Endothelial cell of umbilical vein (primary cell): ENCODE data around the gene NQO2.

Experiments used
- CTCF ChIP-seq, 2 donors: IDR thresholded peaks; 1 replicate in 1 of 2; 2 replicates in 1 of 2; pipeline ENCODE4 v1.5.1; 2011; ENCODE audit warnings: low read length in 2 of 2, mild to moderate bottlenecking in 2 of 2, moderate library complexity in 2 of 2, control low read depth in 1 of 2, inconsistent platforms in 1 of 2, low read depth in 1 of 2; ENCODE audit not compliant: insufficient read depth in 1 of 2; ENCODE audit errors: extremely low read depth in 1 of 2
- EZH2 ChIP-seq: IDR thresholded peaks from 2 replicates; pipeline ENCODE4 v1.6.1; 2012; ENCODE audit warnings: borderline replicate concordance, low read depth, mild to moderate bottlenecking, moderate library complexity, low read length, inconsistent platforms; ENCODE audit not compliant: severe bottlenecking
- POLR2A ChIP-seq: IDR thresholded peaks from 2 replicates; pipeline ENCODE4 v1.6.1; 2012; ENCODE audit warnings: low read depth, mild to moderate bottlenecking, control low read depth, low read length
- POLR2AphosphoS5 ChIP-seq: IDR thresholded peaks from 2 replicates; pipeline ENCODE4 v1.6.1; 2012; ENCODE audit warnings: low read depth, mild to moderate bottlenecking, control low read depth, low read length, moderate library complexity; ENCODE audit not compliant: insufficient read depth

DNA sequence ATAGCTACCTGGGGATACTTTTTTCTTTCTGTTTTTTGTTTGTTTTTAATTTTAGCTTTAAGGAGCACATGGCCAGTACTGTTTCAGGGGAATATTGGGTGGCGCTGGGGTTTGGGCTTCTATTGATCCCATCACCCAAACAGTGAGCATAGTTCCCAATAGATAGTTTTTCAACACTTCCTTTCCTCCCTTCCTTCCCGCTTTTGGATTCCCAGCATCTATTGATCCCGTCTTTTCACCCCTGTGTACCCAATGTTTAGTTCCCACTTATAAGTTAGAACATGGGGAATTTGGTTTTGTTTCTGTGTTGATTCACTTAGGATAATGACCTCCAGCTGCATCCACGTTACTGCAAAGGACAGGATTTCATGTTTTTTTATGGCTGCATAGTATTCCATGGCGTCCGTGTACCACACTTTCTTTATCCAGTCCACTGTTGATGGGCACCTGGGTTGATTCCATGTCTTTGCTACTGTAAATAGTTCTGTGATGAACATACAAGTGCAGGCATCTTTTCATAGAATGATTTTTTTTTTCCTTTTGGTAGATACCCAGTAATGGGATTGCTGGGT is 20.1 kb downstream of the NQO2 start:
- TF ChIP-seq CTCF (IDR thresholded peaks at IDR 0.05; ENCODE audit: extremely low read depth in 1 of 2, insufficient read depth in 1 of 2, low read depth in 1 of 2, low read length in 2 of 2) = no peak
- TF ChIP-seq POLR2A = no peak
- TF ChIP-seq POLR2AphosphoS5 = no peak
- TF ChIP-seq EZH2 = no peak
